ENCODE data around the gene PTGIS.

- TF ChIP-seq CTCF (IDR thresholded peaks at IDR 0.05; ENCODE audit: extremely low read depth in 1 of 2, insufficient read depth in 1 of 2, low read depth in 1 of 2, low read length in 2 of 2) = no peak
- no peak for TF ChIP-seq EZH2 (IDR thresholded peaks at IDR 0.05; ENCODE audit: borderline replicate concordance, low read depth, low read length, severe bottlenecking)
Measured at GRCh38 chr20:49496043-49496442, 71.9 kb downstream of the PTGIS start.
